GM18909 (cell line): ENCODE data around the gene SRRM2.
A peak's percentile ranks its signal among the peaks of the same experiment; 100 is the strongest.

Experiments used
- ATAC-seq: cut with Tn5 transposase; IDR thresholded peaks from one replicate; pipeline ENCODE4 v1.9.1; 2021; ENCODE audit warnings: mild to moderate bottlenecking; ENCODE audit not compliant: unreplicated experiment, poor library complexity

SRRM2 gene

DNA sequence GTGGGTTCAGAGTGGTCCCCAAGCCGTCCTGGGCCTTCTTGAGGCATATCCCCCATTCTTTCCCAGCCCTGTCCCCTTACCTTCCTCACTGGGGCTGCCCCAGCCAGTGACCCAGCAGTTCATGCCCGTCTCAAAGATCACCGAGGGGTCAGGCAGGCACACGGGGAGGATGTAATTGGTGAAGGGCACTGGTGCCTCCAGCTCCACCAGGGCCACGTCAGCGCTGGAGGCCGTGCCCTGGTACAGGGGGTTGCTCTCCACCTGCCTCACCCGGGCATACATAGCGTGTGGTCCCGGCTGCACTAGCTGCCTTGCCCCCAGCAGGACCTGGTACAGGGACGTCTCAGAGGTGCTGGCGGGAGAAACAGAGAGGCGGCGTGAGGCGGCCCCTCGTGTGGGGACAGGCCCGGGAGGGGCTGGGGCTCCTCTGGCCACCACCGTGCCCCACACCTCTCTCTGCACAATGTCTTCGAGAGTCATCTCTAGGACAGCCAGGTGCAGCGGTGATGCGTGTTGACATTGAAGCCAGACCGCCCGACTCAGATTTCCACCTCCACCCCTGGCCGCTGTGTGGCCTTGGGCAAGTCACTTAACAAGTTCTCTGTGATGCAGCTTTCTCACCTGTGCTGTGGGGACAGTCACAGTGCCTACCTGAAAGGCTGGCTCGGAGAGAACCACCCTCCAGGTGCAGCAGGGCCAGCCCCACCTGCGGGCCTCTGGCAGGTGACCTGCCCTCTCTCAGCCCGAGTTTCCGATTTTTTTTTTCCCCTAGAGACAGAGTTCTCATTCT is 38.3 kb upstream of the SRRM2 start:
- ATAC-seq, result no peak

DNA sequence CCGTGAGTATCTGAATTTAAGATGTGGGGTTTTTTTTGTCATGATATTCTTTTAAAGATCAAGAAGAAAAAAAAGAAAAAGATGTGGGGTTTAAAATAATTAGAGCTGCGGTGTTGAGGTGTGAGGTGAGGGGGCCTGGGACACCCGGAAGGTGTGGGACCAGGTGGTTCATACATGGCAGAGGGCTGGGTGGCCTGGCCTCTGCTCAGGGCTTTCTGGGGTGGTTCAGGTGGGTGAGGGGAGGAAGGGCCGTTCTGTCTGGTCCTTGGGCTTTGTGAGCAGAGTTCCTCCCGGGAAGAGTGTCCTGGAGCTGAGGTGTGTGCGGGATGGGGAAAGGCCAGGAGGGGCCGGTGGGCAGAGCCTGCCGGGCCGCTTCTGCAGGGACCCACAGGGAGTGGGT is 37.4 kb upstream of the SRRM2 start:
- ATAC-seq, result no peak

DNA sequence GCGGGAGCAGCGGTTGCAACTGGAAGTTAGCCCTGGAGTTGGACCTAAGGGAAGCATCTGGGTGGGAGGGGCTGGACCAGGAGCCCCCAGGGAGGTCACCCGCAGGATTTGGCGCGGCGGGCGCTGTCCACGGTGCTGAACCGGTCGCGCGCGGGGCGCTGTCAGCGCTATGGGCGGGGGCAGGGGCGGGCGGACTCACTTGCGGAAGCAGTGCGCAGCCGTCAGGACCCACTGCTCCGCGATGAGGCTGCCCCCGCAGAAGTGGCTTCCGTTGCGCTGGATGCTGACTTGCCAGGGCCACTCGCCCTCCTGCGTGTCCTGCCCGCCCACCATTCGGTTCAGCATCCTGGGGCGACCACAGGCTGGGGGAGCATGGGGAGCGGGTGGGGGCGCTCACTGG is 36.9 kb upstream of the SRRM2 start:
- ATAC-seq, result no peak

DNA sequence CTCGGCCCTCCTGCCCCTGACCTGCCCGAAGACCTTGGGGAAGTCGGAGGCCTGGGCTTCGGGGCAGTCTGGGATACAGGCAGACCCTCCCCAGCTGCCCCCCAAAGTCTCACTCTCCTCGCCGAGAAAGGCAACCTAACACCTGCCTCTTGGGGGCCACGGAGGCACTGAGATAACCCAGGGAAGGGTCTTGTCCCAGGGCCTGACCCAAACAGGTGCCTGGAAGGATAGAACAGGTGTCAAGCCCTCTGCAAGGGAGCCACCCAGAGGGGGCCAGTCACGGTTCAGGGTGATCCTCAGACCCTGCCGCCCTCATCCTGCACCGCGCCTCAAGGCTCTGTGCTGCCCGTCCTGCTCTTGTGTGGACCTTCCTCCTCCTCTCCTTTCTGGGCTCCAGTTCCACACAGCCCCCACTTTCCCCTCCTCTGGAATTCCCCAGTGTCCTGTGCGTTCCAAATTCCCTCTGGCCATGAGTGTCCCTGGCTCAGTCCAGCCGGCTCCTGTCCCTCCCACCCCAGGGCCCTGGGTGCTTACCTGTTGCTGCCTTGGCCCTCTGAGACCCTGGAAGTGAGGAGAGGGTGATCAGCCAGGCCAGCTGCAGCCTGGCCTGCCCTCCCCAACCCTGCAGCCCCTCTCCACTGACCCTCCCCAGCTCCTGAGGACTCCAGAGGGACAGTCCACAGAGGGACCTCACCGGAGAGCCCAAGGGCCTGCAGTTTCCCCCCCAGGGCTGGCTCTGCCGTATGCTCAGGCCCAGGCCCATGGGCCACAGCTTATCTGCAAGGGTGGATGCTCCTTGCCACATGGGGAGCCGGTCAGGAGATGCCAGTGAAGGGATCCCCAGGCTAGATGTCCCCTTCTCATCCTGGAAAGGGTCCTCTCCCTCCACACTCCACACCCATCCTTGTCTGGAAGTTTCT is 36.2 kb upstream of the SRRM2 start:
- no peak for ATAC-seq

DNA sequence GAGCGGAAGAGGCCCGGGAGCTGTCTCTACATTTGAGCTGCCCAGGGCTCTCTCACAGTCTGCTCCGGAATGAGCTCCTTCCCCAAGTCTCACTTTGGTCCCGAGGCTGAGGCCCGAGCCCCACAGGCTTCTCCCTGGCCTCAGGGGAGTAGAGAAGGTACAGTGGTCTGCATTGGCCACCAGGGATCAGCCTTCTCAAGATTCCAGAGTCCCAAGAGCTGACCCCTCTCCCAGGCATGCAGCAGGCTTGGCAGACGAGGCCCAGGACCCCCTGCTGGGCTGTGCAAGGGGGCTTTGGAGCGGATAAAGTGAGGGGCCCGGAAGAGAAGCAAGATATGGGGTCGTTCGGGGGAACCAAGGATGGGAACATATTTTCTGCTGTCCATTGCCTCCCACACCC is 35.5 kb upstream of the SRRM2 start:
- ATAC-seq, result no peak

DNA sequence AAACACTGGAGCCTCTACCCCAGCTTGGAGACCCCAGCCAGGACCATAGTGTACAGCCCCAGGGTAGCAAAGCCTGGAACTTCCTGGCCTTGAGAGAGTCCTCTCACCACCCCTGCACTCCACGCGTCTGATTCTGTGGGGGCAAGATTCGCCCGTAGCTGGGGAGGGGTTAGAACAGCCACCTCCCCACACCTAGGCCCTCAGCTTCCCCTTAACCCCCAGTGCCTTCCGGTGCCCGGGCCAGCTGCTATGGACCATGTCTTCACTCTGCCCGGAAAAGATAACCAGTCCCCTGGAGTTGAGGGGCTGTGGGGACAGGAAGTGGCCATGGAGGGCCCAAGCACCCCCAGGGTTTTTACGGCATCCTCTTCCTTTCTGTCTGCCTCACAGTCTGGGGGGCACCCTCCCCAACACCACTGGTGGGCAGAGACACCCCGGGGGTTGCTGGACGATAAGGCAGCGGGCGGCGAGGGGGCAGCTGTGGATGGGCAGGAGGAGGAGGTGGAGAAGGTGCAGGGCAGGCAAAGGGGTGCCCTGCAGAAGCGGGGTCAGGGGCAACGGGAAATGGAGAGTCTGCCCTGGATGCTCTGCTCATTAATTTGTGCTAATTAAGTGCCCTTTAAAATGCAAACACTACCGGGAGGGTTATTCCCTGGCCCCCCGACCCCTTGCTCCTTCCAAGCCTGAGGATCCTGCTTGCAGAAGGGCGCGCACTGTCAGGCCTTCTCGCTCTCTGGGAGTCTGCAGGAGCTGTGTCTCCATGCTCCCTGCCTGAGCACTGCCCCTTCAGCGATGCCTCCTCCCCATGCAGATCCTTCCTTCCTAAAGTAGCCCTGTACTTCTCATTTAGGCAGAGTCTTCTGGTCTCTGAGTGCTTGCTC is 34.8 kb upstream of the SRRM2 start:
- ATAC-seq, result no peak

DNA sequence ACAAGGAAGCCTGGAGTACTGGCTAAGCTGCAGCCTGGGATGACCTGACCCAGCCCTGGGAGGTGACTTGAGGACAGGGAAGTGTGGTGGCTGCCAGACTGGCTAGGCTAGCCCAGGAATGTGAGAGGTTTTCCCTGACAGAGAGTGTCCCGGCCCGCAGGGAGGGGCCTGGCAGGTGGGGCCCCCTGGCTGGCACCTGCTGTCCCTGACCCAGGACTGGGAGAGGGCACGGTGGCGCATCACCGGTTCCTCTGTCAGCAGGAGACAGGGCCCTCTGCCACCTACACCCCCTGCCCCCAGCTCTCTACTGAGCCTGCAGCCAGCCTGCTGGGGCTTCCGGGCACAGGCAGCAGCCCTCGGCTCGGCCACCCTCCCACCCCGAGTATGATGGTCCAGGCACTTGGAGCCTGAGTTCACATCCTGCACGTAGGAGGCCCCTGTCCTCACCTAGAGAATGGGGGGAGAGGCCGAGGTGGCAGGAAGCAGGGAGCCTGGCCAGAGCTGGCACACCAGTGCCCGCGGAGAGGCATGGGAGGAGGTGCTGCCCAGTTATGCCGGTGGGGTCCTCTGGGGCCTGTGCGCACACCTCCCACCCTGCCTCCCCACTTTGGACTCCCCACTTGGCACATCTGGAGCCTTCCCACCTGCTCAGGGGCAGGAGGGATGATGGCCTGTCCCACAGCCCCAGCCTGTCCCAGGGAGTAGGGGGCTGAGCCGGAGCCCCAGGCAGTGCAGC is 32.9 kb upstream of the SRRM2 start:
- no peak for ATAC-seq

DNA sequence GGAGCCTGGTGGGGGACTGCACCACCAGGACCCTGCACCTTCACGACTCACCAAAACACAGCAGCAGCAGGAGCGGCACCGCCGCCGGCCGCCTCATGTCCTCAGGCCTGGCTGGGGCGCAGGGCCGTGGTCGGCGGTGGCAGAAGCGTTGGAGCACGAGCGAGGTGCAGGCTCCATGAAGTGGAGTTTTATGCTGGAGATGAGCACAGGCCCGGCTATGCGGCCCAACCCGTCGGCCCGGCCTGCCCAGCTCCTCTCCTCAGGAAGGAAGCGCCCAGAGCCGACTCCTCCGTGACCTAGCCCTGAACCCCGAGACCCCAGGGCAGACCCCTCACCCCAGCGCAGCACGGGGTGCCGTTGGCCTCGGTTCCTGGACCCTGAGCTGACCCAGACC is 32.4 kb upstream of the SRRM2 start, which contains the start of gene PRSS27:
TSS of gene PRSS27 (minus strand) at position 161 of the 394 bp plus-strand sequence. CDS start at position 97, 64 bp downstream.
- ATAC-seq, result no peak

DNA sequence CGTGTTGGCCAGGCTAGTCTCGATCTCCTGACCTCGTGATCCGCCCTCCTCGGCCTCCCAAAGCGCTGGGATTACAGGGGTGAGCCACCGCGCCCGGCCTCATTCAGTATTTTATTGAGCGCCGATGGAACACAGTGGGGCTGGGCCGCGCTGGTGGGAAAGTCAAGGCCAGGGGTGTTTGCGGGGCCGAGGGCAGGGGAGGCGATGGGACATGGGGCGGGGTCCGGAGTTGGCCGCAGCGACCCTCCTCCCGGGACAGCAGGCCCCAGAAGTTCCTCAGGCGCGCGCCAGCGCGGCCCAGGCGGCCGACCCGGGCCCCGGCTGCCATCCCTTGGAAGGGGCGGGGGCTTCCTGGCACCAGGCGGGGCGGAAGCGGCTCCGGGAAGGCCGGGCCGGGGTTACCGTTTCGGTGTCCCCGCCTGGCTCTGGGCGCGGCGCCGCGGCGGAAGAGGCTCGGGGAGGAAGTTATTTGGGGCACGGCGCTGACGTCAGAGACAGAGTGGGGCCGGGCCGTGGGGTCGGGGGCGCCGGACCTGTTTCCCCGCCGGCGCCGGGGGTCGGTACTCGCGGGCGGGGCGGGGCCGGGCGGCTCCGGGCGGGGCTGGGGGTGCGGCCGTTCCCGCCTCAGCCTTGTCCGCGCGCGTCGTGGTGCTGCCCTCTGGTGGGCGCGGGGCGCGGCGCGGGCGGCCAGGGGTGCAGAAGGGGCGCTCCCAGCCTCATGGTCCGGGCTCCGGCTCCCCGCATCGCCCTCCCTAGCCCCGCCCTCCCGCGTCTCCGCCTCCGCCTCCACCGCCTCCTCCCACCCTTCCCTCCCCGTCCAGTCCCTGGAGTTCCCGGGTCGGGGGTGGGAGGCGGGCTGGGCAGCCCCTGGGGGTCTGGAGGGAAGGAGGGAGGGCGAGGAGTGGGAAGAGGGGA is 31.5 kb upstream of the SRRM2 start:
- ATAC-seq, result peak; percentile 70

DNA sequence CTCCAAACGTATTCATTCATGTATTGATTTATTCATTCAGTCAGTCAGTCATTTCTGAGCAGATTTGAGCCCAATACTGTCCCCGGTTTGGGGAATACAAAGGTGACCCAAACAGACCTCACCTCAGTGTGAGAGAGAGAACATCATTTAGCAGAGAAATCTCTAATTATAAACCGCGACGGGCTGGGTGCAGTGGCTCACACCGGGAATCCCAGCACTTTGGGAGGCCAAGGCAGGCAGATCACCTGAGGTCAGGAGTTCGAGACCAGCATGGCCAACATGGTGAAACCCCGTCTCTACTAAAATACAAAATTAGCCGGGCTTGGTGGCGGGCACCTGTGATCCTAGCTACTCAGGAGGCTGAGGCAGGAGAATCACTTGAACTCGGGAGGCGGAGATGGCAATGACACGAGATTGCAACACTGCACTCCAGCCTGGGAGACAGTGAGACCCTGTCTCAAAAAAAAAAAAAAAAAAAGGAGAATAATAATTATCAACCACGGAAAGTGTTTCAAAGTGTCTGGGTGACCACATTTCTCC is 30.7 kb upstream of the SRRM2 start:
- ATAC-seq, result peak; percentile 6

DNA sequence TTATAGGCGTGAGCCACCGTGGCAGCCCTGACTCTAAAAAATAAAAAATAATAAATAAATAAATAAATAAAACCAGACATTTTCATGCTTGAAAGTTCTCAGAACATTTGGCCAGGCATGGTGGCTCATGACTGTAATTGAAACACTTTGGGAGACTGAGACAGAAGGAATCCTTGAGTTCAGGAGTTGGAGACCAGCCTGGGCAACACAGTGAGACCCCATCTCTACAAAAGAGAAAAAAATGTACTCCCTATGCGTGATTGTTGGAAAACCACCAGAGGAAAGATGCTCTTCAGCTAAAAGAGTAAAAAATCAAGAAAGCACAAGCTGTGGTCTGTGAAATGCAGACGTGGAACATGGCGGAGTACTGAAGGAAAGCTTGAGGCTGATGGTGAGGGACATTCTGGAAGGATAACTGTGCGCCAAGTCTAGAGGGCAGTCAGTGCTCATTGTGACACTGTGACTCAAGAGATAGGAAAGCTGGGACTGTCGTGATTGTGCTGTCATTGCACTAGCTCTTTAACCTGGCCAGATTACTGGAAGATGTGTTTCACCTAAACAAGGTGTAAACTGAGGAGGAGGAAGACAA is 28.3 kb upstream of the SRRM2 start:
- ATAC-seq, result no peak

DNA sequence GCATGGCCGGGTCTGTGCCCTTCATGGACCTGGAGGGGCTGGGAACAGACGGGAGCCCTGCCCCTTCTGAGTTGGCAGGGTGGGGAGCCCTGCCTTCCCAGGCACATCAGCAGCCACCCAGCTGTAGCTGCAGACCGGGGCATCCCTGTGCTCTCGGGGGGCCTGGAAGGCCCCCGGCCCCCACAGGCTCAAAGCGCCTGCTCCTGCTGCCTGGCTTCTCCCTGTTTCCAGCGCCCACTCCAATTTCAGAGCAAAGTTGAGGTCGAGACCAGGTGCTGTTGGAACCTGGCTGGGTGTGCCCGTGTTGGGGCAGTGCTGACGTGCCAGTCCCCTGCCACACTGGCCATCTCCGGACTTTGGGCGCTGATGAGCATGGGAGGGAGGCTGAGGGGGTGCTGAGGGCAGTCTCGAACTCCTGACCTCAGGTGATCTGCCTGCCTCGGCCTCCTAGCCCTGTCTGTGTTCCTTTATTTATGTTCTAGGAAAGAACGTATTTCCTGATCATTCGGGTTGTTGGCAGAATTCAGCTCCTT is 27.6 kb upstream of the SRRM2 start:
- ATAC-seq, result no peak

DNA sequence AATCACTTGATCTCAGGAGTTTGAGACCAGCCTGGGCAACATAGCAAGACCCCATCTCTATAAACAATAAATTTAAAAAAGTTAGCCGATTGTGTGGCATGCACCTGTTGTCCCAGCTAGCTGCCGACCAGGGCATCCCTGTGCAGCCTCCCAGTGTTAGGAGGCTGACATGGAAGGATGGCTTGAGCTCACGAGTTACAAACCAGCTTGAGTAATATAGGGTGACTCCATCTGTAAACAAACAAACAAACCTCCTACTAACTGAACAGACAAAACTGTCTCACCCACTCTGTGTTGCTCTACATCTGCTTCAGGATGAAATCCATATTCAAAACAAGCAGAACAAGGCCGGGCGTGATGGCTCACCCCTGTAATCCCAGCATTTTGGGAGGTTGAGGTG is 25.5 kb upstream of the SRRM2 start:
- no peak for ATAC-seq

DNA sequence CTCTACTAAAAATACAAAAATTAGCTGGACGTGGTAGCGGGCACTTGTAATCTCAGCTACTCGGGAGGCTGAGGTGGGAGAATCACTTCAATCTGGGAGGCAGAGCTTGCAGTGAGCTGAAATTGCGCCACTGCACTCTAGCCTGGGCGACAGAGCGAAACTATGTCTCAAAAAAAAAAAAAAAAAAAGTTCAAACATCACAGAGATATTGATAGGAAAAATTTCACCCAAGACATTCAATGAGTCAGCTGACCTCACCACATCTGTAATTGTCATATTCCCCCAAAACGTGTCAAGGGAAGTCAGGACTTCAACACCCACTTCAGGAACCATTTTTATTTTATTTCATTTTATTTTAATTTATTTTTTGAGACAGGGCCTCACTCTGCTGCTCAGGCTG is 24.4 kb upstream of the SRRM2 start:
- no peak for ATAC-seq

DNA sequence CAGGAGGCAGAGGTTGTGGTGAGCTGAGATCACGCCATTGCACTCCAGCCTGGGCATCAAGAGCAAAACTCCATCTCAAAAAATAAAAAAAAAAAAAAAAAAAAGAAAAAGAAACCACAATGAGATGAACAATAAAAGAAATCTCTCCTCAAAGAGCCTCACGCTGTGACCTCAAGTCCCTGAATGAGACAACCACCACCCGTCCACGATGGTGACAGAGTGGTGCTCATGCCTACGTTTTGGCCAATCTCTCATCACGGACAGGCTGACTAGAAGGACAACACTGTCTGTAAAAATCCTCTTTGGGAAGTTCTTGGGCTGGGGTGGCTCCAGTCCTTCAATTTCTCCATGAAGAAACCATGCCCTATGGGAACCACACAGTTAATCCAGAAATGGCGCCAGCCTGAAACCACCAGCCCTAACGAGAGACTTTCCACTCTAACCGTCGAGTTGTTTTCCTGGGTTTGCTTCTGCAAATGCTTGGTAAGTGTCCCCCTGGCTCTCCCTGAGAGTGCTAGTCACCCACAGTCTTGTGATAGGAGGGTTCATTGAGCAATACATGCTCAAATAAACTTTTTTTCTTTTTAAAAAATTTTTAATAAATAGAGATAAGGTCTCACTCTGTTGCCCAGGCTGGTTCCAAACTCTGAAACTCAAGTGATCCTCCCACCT is 17.5 kb upstream of the SRRM2 start:
- no peak for ATAC-seq

DNA sequence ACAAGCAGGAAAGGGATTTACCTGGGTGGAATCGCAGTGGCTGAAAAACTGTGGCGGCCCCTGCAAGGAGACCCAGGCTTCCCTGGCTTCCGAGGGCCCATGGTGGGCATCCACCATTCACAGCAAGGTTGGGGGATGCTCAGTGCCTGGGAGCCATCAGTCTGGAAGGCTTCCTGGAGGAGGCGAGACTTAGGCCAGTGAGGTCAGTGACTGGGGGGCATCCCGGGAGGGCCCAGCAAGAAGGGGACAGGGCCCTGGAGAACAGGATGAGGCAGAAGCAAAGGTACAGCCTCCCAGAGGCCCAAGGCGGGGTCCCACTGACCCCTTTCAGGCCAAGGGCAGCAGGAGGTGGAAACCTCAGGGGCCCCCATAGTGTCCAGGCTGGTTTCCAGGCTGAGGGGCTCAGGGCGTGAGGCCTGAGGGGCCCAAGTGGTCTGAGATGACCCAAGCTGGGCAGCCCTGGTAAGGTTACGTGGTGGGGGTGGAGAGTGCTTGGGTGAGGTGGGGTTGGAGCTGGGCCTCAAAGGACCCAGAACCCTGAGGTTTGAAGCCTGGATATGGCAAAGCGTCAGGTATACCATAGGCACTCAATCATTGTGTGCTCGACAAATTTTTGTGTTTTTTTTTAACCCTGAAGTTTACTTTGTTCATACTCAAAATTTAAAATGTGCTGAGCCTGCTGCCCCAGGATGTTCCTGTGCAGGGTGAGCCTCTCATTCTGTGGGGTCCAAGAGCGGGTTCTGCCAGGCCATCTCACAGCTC is 15.8 kb upstream of the SRRM2 start:
- ATAC-seq, result no peak

DNA sequence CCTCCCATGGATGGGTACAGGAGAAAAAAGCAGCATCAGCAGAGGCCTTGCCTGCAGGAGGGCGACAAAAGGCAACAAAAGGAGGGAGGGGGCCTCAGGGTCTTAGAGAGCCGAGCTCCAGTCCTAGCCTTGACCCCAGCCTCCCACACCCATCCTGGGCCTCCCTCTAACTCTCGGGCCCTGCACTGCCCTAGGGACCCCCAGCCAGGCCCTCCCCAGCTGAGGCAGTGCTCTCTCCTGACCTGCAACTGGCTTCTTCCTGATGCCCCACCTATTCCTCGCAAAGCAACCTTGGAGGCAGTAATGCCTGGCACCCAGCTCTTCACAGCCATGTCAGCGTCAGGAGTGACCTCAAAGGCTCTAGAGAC is 15.2 kb upstream of the SRRM2 start:
- no peak for ATAC-seq
